DMS114 treated with DMSO at 0.1 percent for 48 hours (cell line): ENCODE data around the gene NBPF26.
"Not testable (repeated sequence)": the region's sequence is repeated elsewhere in the genome, so short reads cannot be mapped to it uniquely, and the experiment has no call there.

Source experiments
- DNase-seq: peaks from one replicate; lab custom pipeline; 2025; ENCODE audit not compliant: unreplicated experiment; lab: John Stamatoyannopoulos, UW

Gene NBPF26

DNA sequence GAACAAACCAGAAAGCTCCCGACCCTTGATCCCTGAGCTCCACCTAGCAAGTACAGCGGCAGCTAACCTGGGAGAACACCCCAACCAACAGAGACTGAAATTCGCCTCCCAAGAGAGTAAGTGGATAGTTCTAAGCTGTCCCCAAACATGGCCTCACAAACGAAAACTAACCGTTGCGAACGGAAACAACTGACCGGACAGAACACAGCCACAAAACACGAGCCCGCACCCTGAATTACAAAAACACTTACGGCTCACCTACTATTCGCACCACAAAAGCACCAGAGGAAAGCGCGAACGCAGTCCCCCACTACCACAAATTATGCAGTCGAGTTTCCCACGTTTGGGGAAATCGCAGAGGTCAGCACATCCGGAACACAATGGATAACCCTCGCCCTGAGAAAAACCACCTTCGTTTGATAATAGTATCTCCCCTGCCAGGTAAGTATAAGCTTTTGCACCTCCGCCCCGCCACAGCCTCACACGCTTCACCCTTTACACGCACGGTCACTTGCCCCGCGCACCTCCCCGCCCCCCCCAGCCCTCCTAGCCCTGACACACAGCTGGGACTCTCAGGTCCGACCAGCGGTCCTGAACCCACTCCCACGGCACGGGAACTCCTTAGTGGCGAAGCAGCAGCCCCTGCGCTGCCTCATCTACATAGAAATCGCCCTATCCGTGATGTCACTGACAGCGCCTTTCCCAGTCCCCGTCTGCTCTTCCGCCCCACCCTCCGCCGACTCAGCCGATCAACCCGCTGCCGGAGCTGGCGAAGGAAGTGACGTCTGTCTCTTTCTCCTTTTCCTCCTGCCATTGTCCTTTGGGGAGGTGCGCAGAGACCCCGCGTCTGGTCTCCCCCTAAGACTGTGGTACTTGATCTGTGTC is 127.0 kb downstream of the NBPF26 start:
- DNase-seq = peak; percentile 96

DNA sequence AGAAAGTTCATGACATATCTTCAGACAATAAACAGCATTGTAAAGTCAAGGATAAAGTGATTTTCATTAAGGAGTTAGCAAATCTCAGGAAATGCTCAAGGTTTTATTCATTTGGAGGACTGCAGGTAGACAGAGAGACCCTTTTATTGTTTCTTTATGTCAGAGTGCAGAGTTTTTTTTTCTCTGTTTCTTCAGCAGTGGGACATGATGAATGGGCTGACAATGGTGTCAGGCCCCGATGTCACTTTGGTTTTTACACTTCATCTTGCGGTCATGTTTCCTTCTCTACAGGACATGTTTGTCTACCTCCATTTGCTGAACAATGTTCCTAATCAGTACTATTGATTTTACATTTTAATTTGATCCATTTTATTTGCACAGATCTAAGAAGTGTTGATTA is 134.4 kb downstream of the NBPF26 start:
- DNase-seq = not testable (repeated sequence)

DNA sequence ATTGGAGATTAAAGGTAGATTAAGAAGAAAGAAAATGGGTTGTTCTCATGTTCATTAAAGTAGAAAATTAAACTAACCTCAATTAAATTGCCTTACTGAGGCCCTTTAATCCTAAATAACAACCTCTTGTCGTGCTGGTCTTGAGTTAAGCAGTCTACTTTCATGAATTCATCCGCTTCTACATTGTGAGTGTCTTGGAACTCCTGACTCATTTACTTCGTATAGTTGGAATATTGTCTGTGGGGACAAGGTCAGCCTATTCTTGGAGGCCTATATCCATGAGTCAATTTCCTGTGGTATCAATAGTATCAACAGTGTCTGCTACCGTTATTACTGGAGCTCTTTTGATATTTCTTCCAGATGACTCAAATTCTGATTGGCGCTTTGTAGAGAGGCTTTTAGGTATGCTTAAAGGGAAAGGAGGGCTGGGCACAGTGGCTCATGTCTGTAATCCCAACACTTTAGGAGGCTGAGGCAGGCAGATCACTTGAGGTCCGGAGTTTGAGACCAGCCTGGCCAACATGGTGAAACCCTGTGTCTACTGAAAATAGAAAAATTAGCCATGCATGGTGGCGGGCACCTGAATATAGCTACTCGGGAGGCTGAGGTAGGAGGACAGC is 136.0 kb downstream of the NBPF26 start:
- not testable (repeated sequence) for DNase-seq

DNA sequence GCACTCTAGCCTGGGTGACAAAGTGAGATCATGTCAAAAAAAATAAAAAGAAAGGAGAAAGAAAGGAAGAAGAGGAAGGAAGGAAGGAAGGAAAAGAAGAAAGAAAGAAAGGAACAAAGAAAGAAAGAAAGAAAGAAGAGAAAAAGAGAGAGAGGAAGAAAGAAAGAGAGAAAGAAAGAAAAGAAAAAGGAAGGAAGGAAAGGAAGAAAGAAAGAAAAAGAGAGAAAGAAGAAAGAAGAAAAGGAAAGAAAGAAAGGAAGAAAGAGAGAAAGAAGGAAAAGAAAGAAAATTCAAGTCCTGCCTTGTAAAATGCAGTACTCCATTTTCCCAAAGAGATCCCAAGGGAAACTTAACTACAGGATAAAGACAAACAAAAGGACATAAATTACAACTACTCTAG is 154.5 kb downstream of the NBPF26 start:
- not testable (repeated sequence) for DNase-seq

DNA sequence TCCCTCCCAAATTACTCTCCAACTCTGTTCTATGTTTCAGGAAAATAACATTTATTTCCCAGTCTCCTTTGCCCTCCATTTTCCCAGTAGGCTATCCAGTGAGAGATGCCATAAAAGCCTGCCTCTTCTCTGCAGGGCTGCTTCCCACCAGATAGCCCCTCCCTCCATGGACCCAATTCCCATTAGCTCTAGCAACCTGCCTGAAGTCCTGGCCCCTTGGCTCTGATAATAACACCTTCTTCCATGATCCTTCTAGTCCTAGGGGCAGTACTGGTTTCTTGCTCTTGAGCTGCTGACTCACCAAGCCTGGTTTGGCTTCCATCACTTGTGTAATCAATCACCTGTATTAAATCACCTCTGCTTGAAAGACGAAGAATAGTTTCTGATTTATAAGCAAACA is 156.3 kb downstream of the NBPF26 start:
- not testable (repeated sequence) for DNase-seq

DNA sequence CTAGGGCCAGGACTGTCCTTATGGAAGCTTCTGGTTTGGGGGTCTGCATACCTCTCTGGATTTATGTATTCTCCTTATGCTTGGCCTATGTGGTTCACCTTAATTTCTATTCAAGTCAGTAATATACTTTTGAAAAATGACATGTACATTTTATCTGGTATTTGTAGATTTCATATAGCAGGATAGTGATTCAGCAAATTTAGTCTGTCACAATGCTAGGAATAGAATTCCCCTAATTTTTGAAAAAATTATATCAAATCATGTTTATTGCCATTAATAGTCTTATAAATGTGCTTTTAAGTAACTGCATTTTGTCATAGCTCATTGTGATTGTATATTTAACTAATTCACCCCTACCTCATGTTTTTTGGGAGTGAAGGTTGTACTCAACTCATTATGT is 158.2 kb downstream of the NBPF26 start:
- not testable (repeated sequence) for DNase-seq
